K562 (cell line): ENCODE results near the gene CSTF1. TPM values are rescaled to one million over a fixed set of nuclear protein-coding genes. Genes with fewer than 3 reads are reported as not detected.

Experiments used
- AFF1 ChIP-seq, 2 experiments: fragments of 450-650 bp; IDR thresholded peaks; 2 replicates each; pipeline ENCODE4 v1.6.1; 2018; ENCODE audit warnings: mild to moderate bottlenecking in 2 of 2, low read depth in 1 of 2; ENCODE audit not compliant: partially characterized antibody in 2 of 2
- CBX8 ChIP-seq: fragments of 200-600 bp; sonication (generic); IDR thresholded peaks from 2 replicates; pipeline ENCODE4 v1.6.1; 2012; ENCODE audit warnings: borderline replicate concordance, mixed run types, low read depth, mild to moderate bottlenecking, moderate library complexity, mixed read lengths, low read length, control low read depth, inconsistent platforms; ENCODE audit not compliant: poor library complexity, severe bottlenecking; ENCODE audit errors: extremely low read depth
- CC2D1A ChIP-seq: fragments of 450-650 bp; IDR thresholded peaks from 2 replicates; pipeline ENCODE4 v1.6.1; 2017; ENCODE audit warnings: mild to moderate bottlenecking
- EP300 ChIP-seq: IDR thresholded peaks from 2 replicates; pipeline ENCODE4 v1.6.1; 2012; ENCODE audit warnings: low read length, improper control_type of control experiment
- FOS ChIP-seq: IDR thresholded peaks from 3 replicates; pipeline ENCODE4 v1.6.1; 2011; ENCODE audit not compliant: insufficient read length; ENCODE audit errors: extremely low read depth
- FOXP4 ChIP-seq: sonication (generic); formaldehyde crosslinking; IDR thresholded peaks from 2 replicates; pipeline ENCODE4 v1.8.0; 2022; ENCODE audit warnings: mild to moderate bottlenecking, missing genetic modification reagents, borderline replicate concordance
- MTA2 ChIP-seq: fragments of 450-650 bp; IDR thresholded peaks from 2 replicates; pipeline ENCODE4 v1.6.1; 2016; ENCODE audit warnings: low read depth
- NKRF ChIP-seq: fragments of 450-650 bp; IDR thresholded peaks from 2 replicates; pipeline ENCODE4 v1.6.1; 2016; ENCODE audit warnings: borderline replicate concordance
- RBFOX2 ChIP-seq: fragments of 200-400 bp; formaldehyde crosslinking; IDR thresholded peaks from 2 replicates; pipeline ENCODE4 v1.6.1; 2017; ENCODE audit warnings: low read depth, mild to moderate bottlenecking, low read length, moderate library complexity
- TCFL5 ChIP-seq: fragments of 250-450 bp; sonication (Bioruptor Pico); conservative IDR thresholded peaks from 2 replicates; pipeline ENCODE4 v1.6.1; 2021; ENCODE audit warnings: mild to moderate bottlenecking, moderate library complexity, matching md5 sums
- VEZF1 ChIP-seq: fragments of 200-800 bp; sonication (Bioruptor generic); IDR thresholded peaks from 2 replicates; pipeline ENCODE4 v1.6.1; 2017; ENCODE audit warnings: missing genetic modification characterization, missing compliant biosample characterization
- ZNF41 ChIP-seq: fragments of 250-450 bp; sonication (Bioruptor Pico); conservative IDR thresholded peaks from 2 replicates; pipeline ENCODE4 v1.4.0; 2020; ENCODE audit warnings: mild to moderate bottlenecking
- ZNF449 ChIP-seq: fragments of 250-450 bp; sonication (Bioruptor Pico); IDR thresholded peaks from 2 replicates; pipeline ENCODE4 v1.8.0; 2022; ENCODE audit warnings: moderate library complexity, mild to moderate bottlenecking, inconsistent platforms
- polyA plus RNA-seq, 8 experiments: library from polyadenylated mRNA; depleted of rRNA in 4 of 8; stranded (reverse) in 5 of 8; unstranded in 3 of 8; fragments of >200 nt; fragmentation: Nextera tagmentation in 2 of 8; fragmentation: Illumina TruSeq in 1 of 8; extraction: Ambion mirVana in 2 of 8; extraction: Trizol in 1 of 8; gene quantifications; 2 replicates each; pipeline versions ENCODE4 v1.2.1 to v1.2.3, GENCODE V29; 2011 to 2014; ENCODE audit warnings: inconsistent platforms in 1 of 8, missing spikeins in 1 of 8
- total RNA-seq, 7 experiments: library from RNA; depleted of rRNA in 6 of 7; stranded (reverse); fragments of >200 nt in 6 of 7; fragmentation: Illumina TruSeq in 2 of 7; extraction: Trizol in 2 of 7; gene quantifications; 2 replicates each; pipeline versions ENCODE4 v1.2.1 to v1.2.3, GENCODE V29; 2011 to 2021; ENCODE audit warnings: low replicate concordance in 1 of 7

Gene CSTF1
- total and polyA plus RNA-seq, 9 of the 15 experiments (the other 6 are each of a cell fraction or from before 2014, with no cell fraction given), result 30.8 to 110 (median 53.4) TPM

- peak; percentile 72; the same call in 1 of the 2 replicates for TF ChIP-seq NKRF
- no peak for TF ChIP-seq CBX8
- TF ChIP-seq TCFL5 (CRISPR knock-in tag), result no peak
- no peak for TF ChIP-seq FOS
- TF ChIP-seq AFF1 (IDR thresholded peaks at IDR 0.05; ENCODE audit: low read depth in 1 of 2, partially characterized antibody in 2 of 2), result peak in 1 of 2 experiments; percentile 79
- 0 out of 2 replicates have a peak, but pooled peaks have one; percentile 28 for TF ChIP-seq ZNF41 (CRISPR knock-in tag)
- peak; percentile 96 for TF ChIP-seq EP300
- peak; percentile 94; the same call in 1 of the 2 replicates for TF ChIP-seq CC2D1A
- TF ChIP-seq FOXP4 (CRISPR knock-in tag), result no peak
- peak; percentile 64 for TF ChIP-seq RBFOX2
- peak; percentile 96 for TF ChIP-seq VEZF1 (CRISPR knock-in tag)
- TF ChIP-seq ZNF449, result peak; percentile 48; the same call in 1 of the 2 replicates
- peak; percentile 98 for TF ChIP-seq MTA2
Measured at GRCh38 chr20:56362833-56363413, 29.5 kb upstream of the CSTF1 start (continued).
